Trophoblast cell (in vitro differentiated cells and primary cell): Measurements from ENCODE around the gene IL1RAPL2.

Experiments used
- DNase-seq, 2 donors: peaks; one replicate each; pipeline ENCODE4 v3.0.0-alpha.2; 2016
- H2AFZ ChIP-seq: 2 replicates; pipeline ENCODE4 v1.6.1; 2013; ENCODE audit warnings: low read length, moderate library complexity, mild to moderate bottlenecking; ENCODE audit not compliant: insufficient read depth, poor library complexity
- H2AK5ac ChIP-seq: 2 replicates; pipeline ENCODE4 v1.6.1; 2013; ENCODE audit warnings: mild to moderate bottlenecking, low read length
- H2BK120ac ChIP-seq: 2 replicates; pipeline ENCODE4 v1.6.1; 2013; ENCODE audit warnings: low read length, mild to moderate bottlenecking, moderate library complexity; ENCODE audit not compliant: insufficient read depth, poor library complexity
- H2BK12ac ChIP-seq: 2 replicates; pipeline ENCODE4 v1.6.1; 2013; ENCODE audit warnings: mild to moderate bottlenecking, low read length, moderate library complexity
- H2BK5ac ChIP-seq: 2 replicates; pipeline ENCODE4 v1.6.1; 2013; ENCODE audit warnings: low read length, low read depth, moderate library complexity, mild to moderate bottlenecking; ENCODE audit not compliant: poor library complexity
- H3K14ac ChIP-seq: 2 replicates; pipeline ENCODE4 v1.6.1; 2013; ENCODE audit warnings: mild to moderate bottlenecking, low read length
- H3K18ac ChIP-seq: 2 replicates; pipeline ENCODE4 v1.6.1; 2013; ENCODE audit warnings: mild to moderate bottlenecking, low read length
- H3K23ac ChIP-seq: 2 replicates; pipeline ENCODE4 v1.6.1; 2013; ENCODE audit warnings: low read length
- H3K27ac ChIP-seq: 2 replicates; pipeline ENCODE4 v1.5.1; 2013; ENCODE audit warnings: low read depth, mild to moderate bottlenecking, inconsistent platforms, low read length, moderate library complexity
- H3K27me3 ChIP-seq: 2 replicates; pipeline ENCODE4 v1.6.1; 2013; ENCODE audit warnings: inconsistent platforms, mild to moderate bottlenecking, low read length, moderate library complexity; ENCODE audit not compliant: insufficient read depth
- H3K36me3 ChIP-seq, 2 experiments: 1 replicate in 1 of 2; 2 replicates in 1 of 2; pipeline ENCODE4 v1.6.1; 2013; ENCODE audit warnings: low read length in 2 of 2, mild to moderate bottlenecking in 2 of 2, moderate library complexity in 1 of 2; ENCODE audit not compliant: insufficient read depth in 2 of 2, control insufficient read depth in 1 of 2
- H3K4ac ChIP-seq: 2 replicates; pipeline ENCODE4 v1.6.1; 2013; ENCODE audit warnings: low read depth, mild to moderate bottlenecking, low read length, moderate library complexity
- H3K4me1 ChIP-seq, 2 experiments: 1 replicate in 1 of 2; 2 replicates in 1 of 2; pipeline ENCODE4 v1.6.1; 2013; ENCODE audit warnings: low read length in 2 of 2, mild to moderate bottlenecking in 2 of 2, moderate library complexity in 1 of 2; ENCODE audit not compliant: insufficient read depth in 2 of 2, control insufficient read depth in 1 of 2
- H3K4me2 ChIP-seq: 2 replicates; pipeline ENCODE4 v1.6.1; 2013; ENCODE audit warnings: inconsistent platforms, mild to moderate bottlenecking, low read length, moderate library complexity
- H3K4me3 ChIP-seq: 2 replicates; pipeline ENCODE4 v1.5.1; 2013; ENCODE audit warnings: mild to moderate bottlenecking, low read depth, low read length, inconsistent platforms
- H3K79me1 ChIP-seq: one replicate; pipeline ENCODE4 v1.6.1; 2013; ENCODE audit warnings: low read length
- H3K79me2 ChIP-seq: 2 replicates; pipeline ENCODE4 v1.6.1; 2013; ENCODE audit warnings: low read length, mild to moderate bottlenecking; ENCODE audit not compliant: control insufficient read depth, insufficient read depth, poor library complexity
- H3K9ac ChIP-seq: 2 replicates; pipeline ENCODE4 v1.6.1; 2013; ENCODE audit warnings: mild to moderate bottlenecking, low read length
- H3K9me3 ChIP-seq: 2 replicates; pipeline ENCODE4 v1.6.1; 2013; ENCODE audit warnings: low read depth, mild to moderate bottlenecking, control low read depth, inconsistent platforms, low read length; ENCODE audit not compliant: insufficient read depth
- H4K12ac ChIP-seq: 2 replicates; pipeline ENCODE4 v1.6.1; 2013; ENCODE audit warnings: low read depth, mild to moderate bottlenecking, low read length, moderate library complexity
- H4K8ac ChIP-seq: 2 replicates; pipeline ENCODE4 v1.6.1; 2013; ENCODE audit warnings: low read depth, mild to moderate bottlenecking, low read length, moderate library complexity
- H4K91ac ChIP-seq: one replicate; pipeline ENCODE4 v1.6.1; 2013; ENCODE audit warnings: low read depth, mild to moderate bottlenecking, low read length, moderate library complexity
- WGBS: extraction: QIAGEN DNeasy Blood & Tissue Kit; methylation state at CpG from one replicate; pipeline ENCODE4 v1.1.7; 2013; ENCODE audit warnings: missing lambda C conversion rate; ENCODE audit not compliant: insufficient read length, insufficient coverage; ENCODE audit errors: extremely low coverage; 5-methylcytosine and 5-hydroxymethylcytosine counted together

Gene IL1RAPL2

DNA sequence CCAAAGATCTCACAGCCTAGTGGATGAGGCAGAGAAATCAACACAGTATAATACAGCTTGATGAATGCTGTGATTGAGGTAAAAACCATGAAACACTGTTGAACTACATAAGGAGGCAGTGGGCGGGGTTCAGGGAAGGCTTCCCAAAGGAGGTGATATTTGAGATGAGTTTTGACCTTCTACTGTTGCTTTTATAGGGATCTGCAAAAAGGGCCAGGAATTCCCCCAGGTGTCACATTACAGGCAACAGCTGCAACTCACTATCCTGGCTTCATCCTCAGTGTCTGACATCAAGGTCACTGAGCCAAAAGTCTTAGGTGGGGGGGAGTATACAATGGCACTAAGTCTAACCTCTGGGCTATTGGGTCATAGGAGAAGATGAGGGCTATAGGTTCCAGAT, 1070.7 kb downstream of the IL1RAPL2 start:
- Histone ChIP-seq H3K4ac (no peak overlapping the region), H2AK5ac (no peak overlapping the region), H3K23ac (no peak overlapping the region), H2AFZ (no peak overlapping the region), H3K27me3 (no peaks in the 10 kb centered on the region), H2BK5ac (no peak overlapping the region), H3K9ac (no peak overlapping the region), H4K91ac (no peak overlapping the region), H3K79me2 (no peaks in the 10 kb centered on the region), H3K79me1 (no peaks in the 10 kb centered on the region), H3K4me1 (no peaks in the 10 kb centered on the region), H3K14ac (no peak overlapping the region), H3K4me3 (no peak overlapping the region), H4K8ac (no peak overlapping the region), H2BK12ac (no peak overlapping the region), H3K18ac (no peak overlapping the region), H3K27ac (no peak overlapping the region), H3K36me3 (no peaks in the 10 kb centered on the region), H2BK120ac (no peak overlapping the region), H3K9me3 (no peaks in the 10 kb centered on the region), H3K4me2 (no peak overlapping the region), H4K12ac (no peak overlapping the region)
- WGBS = no CpG with 5 or more reads among the region's 1 CpG
- no peak for DNase-seq

DNA sequence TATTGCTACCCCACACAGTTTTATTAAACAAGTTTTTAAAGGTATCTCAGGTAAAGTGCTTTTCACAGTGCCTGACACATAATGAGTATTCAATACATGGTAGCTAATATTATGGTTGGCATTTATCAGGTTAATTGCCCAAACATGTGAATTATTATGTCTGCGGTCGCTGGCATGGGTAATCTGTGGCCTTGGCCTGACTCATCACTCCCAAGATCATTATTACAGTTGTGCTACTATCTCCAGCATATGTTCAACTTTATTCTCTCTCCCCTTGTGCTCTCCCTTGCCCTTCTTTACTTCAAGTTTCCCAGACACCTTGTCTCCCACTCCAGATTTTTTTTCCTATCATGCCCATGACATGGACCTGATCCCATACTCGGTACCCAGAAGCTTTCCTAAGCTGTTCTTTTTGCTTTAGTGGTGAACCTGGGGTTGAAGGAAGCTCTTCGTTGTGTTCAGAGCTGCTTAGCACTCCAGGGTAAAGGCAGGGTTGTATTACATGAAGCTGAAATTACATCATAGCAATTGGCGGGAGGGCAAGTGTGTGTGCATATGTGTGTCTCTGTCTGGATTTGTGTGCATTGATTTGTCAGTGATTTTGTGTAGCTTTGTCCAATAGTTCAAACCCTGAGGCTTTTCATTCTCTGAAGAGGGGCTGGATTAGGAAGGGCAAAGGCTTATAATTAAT, 1079.8 kb downstream of the IL1RAPL2 start:
- Histone ChIP-seq H3K36me3 (no peaks in the 10 kb centered on the region), H3K4me3 (no peak overlapping the region), H3K79me2 (no peaks in the 10 kb centered on the region), H4K12ac (no peak overlapping the region), H3K14ac (no peak overlapping the region), H3K9me3 (no peaks in the 10 kb centered on the region), H3K18ac (no peak overlapping the region), H2BK120ac (no peak overlapping the region), H3K27me3 (no peaks in the 10 kb centered on the region), H2AFZ (no peak overlapping the region), H3K4ac (no peak overlapping the region), H3K23ac (no peak overlapping the region), H4K8ac (no peak overlapping the region), H3K27ac (no peak overlapping the region), H2BK5ac (no peak overlapping the region), H2BK12ac (no peak overlapping the region), H3K4me1 (no peaks in the 10 kb centered on the region), H4K91ac (no peak overlapping the region), H2AK5ac (no peak overlapping the region), H3K79me1 (no peaks in the 10 kb centered on the region), H3K4me2 (no peak overlapping the region), H3K9ac (no peak overlapping the region)
- WGBS = no CpG with 5 or more reads among the region's 5 CpGs
- no peak for DNase-seq

DNA sequence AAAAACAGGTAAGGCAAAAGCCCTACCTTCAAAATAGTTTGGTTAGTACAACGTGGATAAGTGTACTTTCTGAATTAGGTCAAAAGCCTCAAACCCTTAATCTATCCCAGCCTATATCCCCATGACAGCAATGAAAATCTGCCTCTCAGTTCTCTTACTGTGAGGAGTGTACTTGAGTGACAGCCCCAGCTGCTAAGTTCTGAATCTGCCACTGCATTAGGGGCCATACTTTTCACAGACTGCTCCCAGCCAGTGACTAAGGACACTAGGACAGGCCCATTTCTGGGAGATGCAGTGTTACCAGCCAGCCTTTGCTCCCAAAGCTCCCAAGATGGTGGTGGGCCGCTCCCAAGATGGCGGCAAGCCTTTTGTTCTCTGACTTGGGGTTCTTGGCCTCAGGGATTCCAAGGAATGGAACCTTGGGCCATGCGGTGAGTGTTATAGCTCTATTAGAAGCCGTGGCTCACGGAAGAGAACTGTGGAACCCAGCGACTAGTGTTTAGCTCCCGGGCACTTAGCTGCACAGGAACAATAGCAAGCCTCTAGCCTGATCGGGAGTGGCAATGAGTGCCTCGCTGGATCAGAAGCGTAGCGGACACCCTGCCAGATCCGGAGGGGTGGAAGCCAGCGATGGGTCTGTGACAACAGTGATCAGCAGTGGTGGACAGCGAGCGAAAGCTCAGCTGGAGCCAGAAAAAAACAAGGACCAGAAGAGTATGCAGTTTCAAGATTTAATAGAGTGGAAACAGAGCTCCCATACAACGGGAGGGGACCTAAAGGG, 1080.8 kb downstream of the IL1RAPL2 start:
- no peak for DNase-seq
- H3K4me1 ChIP-seq = no peaks in the 10 kb centered on the region
- no peak overlapping the region for H2BK5ac ChIP-seq
- no peak overlapping the region for H4K8ac ChIP-seq
- no peak overlapping the region for H2AK5ac ChIP-seq
- no peak overlapping the region for H4K91ac ChIP-seq
- H3K27me3 ChIP-seq = no peaks in the 10 kb centered on the region
- no CpG with 5 or more reads among the region's 17 CpGs for whole genome bisulfite sequencing
- no peak overlapping the region for H3K4me3 ChIP-seq
- H3K27ac ChIP-seq = no peak overlapping the region
- H3K79me1 ChIP-seq = no peaks in the 10 kb centered on the region
- H3K14ac ChIP-seq = no peak overlapping the region
- no peak overlapping the region for H3K23ac ChIP-seq
- H3K9me3 ChIP-seq = no peaks in the 10 kb centered on the region
- H3K9ac ChIP-seq = no peak overlapping the region
- H3K18ac ChIP-seq = no peak overlapping the region
- H2BK12ac ChIP-seq = no peak overlapping the region
- H3K79me2 ChIP-seq = no peaks in the 10 kb centered on the region
- no peaks in the 10 kb centered on the region for H3K36me3 ChIP-seq
- no peak overlapping the region for H4K12ac ChIP-seq
- H3K4me2 ChIP-seq = no peak overlapping the region
- no peak overlapping the region for H2AFZ ChIP-seq
- H3K4ac ChIP-seq = no peak overlapping the region
- no peak overlapping the region for H2BK120ac ChIP-seq

DNA sequence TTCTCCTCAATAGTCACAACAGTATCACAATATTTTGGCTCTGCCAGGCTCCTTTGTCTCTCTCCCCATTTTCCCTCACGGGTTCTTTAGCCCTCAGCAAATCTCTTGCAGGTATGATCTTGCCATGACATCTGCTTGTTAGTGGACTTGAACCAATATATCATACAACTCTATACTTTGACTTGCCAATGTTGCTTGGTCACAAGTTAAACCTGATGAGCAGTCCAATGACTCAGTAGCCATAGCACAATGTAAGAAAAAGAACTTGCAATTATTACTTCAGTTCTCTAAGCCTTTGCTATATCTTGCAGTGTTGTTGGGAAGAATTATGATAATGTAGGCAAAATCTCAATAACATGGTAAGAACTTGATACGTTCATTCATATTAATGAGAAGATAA, 1081.8 kb downstream of the IL1RAPL2 start:
- H2AK5ac ChIP-seq = no peak overlapping the region

More for the DNA sequence above, 1081.8 kb downstream of the IL1RAPL2 start:
- Histone ChIP-seq H3K4me1 (no peaks in the 10 kb centered on the region), H3K4ac (no peak overlapping the region), H4K8ac (no peak overlapping the region), H4K12ac (no peak overlapping the region), H3K9me3 (no peaks in the 10 kb centered on the region), H2BK12ac (no peak overlapping the region), H3K27ac (no peak overlapping the region), H3K79me2 (no peaks in the 10 kb centered on the region), H3K14ac (no peak overlapping the region), H4K91ac (no peak overlapping the region), H3K4me2 (no peak overlapping the region), H3K79me1 (no peaks in the 10 kb centered on the region), H2BK5ac (no peak overlapping the region), H2AFZ (no peak overlapping the region), H2BK120ac (no peak overlapping the region), H3K4me3 (no peak overlapping the region), H3K18ac (no peak overlapping the region), H3K9ac (no peak overlapping the region), H3K27me3 (no peaks in the 10 kb centered on the region), H3K23ac (no peak overlapping the region), H3K36me3 (no peaks in the 10 kb centered on the region)
- DNase-seq = no peak
- WGBS = no CpG with 5 or more reads among the region's 2 CpGs
